GM21423 (cell line): ENCODE results near the gene OMP.
"Not testable (repeated sequence)": the region's sequence is repeated elsewhere in the genome, so short reads cannot be mapped to it uniquely, and the experiment has no call there.

Source experiments
- ATAC-seq: cut with Tn5 transposase; IDR thresholded peaks from one replicate; pipeline ENCODE4 v1.9.1; 2021; ENCODE audit warnings: mild to moderate bottlenecking, moderate library complexity; ENCODE audit not compliant: unreplicated experiment

Gene OMP

DNA sequence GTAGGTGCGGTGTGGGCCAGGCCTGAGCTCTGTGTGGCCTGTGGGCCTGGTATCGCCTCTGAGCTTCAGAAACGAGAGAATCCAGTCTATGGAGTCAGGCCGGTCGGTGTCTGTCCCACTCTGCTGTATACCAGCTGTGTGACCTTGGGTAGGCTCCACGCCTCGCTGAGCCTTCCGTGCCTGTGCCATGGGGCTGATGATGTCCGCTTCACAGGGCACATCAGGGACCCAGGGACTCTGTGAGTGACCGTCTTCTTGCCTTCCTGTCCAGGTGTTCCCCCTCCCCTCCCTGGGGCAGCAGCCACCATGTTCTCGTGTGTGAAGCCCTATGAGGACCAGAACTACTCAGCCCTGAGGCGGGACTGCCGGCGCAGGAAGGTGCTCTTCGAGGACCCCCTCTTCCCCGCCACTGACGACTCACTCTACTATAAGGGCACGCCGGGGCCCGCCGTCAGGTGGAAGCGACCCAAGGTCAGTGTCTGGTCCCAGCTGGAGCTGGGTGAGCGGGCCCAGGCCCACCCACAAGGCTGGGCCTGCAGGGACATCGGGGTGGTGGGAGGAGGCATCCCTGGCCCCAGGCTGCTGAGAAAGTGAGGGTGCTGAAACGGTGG lies 18.0 kb upstream of the OMP start:
- no peak for ATAC-seq

GRCh38 chr11:77085652-77086051 lies 17.0 kb upstream of the OMP start:
- no peak for ATAC-seq

DNA sequence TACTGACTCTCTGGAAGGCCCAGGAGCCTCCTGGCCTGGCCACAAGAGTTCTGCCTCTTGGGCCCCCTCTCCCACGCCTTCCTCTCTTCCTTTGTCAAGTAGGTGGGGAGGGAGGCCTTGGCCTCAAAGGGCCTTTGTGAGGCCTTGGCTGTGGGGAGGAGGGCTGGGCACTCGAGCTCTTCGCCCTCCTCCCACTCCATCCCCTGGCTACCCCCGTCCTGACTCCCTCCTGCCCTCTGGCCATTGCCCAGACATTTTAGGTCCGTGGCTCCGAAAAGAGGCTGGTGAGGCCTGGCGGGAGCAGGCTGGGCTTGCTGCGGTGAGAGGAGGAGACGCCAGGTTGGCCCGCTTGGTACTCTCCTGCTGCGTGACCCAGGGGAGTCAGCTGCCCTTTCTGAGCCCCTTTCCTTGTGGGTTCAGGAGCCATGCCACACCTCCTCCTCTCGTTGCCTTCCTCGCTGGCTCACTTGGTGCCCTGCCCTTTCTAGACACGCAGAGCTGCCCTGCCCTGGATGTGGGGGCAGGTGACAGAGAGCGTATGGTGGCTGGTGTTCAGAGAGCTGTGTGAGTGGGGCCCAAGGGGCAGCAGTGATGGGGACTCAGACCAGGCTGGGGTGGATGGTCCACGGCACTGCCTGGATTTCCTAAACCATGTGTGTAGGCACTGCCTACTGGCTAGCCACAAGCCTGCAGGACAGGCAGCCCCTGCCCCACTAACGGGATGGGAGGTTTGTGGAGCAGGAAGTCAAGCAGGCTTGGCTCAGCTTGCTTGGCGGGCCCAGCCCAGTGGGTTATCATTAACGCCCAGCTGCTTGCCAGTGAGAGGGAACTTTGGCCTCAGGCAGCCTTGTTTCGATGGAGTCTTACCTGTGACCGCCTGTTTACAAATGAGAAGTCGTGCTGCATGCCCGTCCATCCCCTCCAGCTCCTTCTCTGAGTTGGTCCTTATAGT lies 15.8 kb upstream of the OMP start:
- ATAC-seq = no peak

DNA sequence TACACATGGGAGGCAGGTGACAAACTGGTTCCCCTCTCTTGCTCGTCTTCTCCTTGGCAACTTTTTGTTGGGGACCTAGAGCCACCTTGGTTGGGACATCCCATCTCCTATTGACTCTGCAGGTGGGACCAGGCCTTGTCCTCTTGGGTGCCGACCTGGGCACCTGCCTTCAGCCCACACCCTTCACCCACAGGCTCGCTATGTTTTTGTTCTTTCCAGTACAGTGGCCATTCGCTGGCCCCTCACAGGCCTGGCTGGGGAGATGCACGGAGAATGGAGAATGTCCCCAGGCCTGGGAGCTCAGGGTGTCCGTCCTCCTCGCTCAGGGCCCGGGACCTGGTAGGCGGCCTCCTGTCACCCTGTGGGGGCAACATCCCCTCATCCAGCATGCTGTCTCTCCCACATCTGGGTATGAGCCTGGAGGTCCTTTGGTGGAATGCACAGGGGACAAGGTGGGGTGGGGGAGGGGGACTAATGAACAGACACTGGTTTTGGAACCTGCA lies 14.9 kb upstream of the OMP start:
- no peak for ATAC-seq

- no peak for ATAC-seq
Observed at GRCh38 chr11:77088236-77089003, 14.2 kb upstream of the OMP start.

GRCh38 chr11:77089004-77089545 lies 13.6 kb upstream of the OMP start:
- no peak for ATAC-seq

- ATAC-seq = no peak
Observed at GRCh38 chr11:77090046-77090372, 12.6 kb upstream of the OMP start.

- ATAC-seq = no peak
Observed at GRCh38 chr11:77090373-77091111, 12.1 kb upstream of the OMP start.

DNA sequence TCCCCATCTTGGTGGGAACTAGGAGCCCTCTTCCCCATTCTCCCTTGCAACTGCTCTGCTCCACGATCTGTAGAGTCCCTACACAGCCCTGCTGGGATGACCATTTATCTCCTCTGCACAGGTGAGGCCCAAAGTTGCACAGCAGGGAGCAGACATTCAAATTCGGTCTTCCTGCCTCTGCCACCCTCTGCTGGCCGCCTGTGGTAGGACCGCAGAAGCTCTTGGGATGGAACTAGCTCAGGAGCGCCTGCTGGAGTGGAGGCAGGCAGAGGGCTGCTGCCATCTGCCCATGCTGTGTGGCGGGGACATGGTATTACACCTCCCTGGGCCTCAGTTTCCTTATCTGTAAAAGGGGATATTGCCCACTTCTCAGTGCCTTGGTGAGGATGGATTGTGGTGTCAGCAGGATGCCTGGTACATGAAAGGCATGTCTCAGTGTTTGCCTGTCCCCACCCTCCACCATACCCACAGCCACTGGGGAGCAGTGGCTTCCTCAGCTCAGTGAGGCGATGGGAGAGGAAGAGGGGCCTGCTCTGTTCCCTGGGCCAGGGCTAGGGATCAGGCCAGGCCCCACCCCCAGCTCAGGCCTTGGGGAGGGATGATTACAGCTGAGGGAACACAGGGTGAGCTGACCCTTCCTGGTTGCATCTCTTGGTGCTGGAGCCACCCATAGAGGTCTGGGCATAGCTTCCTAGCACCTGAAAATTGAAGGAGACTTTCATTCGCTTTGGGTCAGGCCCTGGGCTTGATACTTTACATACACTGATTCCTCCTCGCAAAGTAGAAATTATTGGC lies 11.3 kb upstream of the OMP start:
- ATAC-seq = peak; percentile 76

DNA sequence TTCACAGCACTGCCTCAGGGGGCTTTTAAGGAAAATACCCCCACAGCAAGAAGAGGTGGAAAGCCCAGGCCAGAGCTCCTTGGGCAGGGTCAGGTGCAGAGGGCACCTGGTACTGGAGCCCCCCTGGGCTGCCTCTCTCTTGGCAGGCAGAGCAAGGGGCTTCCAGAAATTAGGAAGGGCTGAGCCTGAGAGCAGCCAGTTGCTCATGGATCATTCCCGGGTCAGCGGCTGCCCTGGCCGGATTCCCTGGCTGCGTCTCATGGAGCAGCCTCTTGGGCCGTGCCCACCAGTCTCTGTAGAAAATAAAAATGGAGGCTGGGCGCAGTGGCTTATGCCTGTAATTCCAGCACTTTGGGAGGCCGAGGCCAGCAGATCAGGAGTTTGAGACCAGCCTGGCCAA lies 10.3 kb upstream of the OMP start:
- ATAC-seq = no peak

GRCh38 chr11:77093056-77093891 lies 9.4 kb upstream of the OMP start:
- ATAC-seq = no peak

GRCh38 chr11:77093987-77094840 lies 8.4 kb upstream of the OMP start:
- ATAC-seq = no peak

DNA sequence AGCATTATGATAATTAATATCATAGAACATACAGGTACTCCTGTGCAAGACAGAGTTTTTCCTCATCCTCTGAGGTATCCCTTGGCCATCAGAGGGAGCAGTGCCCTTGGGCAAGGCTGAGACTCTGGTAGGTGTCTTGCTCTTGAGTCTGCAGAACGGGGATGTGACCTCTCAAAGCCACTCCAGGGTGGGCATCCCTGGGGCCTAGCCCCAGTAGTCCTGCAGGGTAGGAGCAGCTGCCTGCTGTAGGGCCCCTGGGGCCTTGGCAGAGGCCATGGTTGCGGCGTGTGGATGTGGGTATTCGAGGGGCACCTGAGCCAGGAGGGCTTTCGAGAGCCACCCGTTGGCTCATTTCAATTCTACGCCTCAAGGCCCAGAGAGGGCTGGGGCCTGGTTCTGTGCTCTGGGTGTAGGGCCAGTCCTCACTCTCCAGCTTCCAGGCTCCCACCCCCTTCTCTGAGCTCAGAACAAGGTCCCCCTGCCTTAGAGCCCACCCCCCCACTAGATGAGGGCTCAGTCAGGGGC lies 7.7 kb upstream of the OMP start:
- ATAC-seq = no peak

GRCh38 chr11:77095551-77096490 lies 6.8 kb upstream of the OMP start:
- no peak for ATAC-seq

DNA sequence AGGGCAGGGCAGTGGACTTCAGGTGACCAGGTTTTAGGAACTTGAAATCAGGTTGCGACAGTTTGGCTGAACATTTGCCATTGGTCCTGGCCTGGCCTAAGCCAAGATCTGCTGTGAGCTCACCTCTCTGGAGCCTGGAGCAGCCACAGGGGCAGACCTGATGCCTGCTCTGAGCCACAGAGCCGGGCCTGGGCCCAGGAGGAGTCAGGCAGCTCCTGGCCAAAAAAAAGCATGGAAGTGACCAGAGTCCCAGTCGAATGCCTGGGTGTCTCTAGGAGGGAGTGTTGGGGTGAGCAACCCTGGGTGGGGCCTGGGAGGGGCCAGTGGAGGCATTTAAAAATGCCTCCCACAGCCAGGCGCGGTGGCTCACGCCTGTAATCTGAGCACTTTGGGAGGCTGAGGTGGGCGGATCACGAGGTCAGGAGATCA lies 6.0 kb upstream of the OMP start:
- no peak for ATAC-seq

- ATAC-seq = not testable (repeated sequence)
Observed at GRCh38 chr11:77097180-77097579, 5.5 kb upstream of the OMP start.
